ENCODE measurements around the gene LRRC75B.

- no peak for TF ChIP-seq CTCF (IDR thresholded peaks at IDR 0.05)
- TF ChIP-seq POLR2A (IDR thresholded peaks at IDR 0.05): no peak
These were observed 21.6 kb downstream of the LRRC75B start for GRCh38 chr22:24571266-24571665.
